Osteoblast (primary cell): Measurements from ENCODE around the gene HOXB5. TPM values are rescaled to one million over a fixed set of nuclear protein-coding genes. Genes with fewer than 3 reads are reported as not detected.

Experiments used
- DNase-seq: peaks from one replicate; pipeline ENCODE4 v3.0.0; 2011; ENCODE audit warnings: low spot score, mixed read lengths; ENCODE audit not compliant: insufficient read length; ENCODE audit errors: missing footprints
- H2AFZ ChIP-seq: 2 replicates; pipeline ENCODE4 v1.6.0; 2011; ENCODE audit warnings: mild to moderate bottlenecking, low read length
- H3K27ac ChIP-seq: 2 replicates; pipeline ENCODE4 v1.5.1; 2011; ENCODE audit warnings: mild to moderate bottlenecking, low read depth, low read length, moderate library complexity
- H3K27me3 ChIP-seq: 2 replicates; pipeline ENCODE4 v1.6.0; 2012; ENCODE audit warnings: mild to moderate bottlenecking, control low read depth, inconsistent platforms, low read length, moderate library complexity; ENCODE audit not compliant: insufficient read depth
- H3K36me3 ChIP-seq: 2 replicates; pipeline ENCODE4 v1.5.1; 2011; ENCODE audit warnings: mild to moderate bottlenecking, low read length, control low read depth, moderate library complexity; ENCODE audit not compliant: insufficient read depth
- H3K4me1 ChIP-seq: 2 replicates; pipeline ENCODE4 v1.5.1; 2011; ENCODE audit warnings: mild to moderate bottlenecking, low read length, control low read depth, moderate library complexity; ENCODE audit not compliant: insufficient read depth
- H3K4me2 ChIP-seq: 2 replicates; pipeline ENCODE4 v1.6.0; 2011; ENCODE audit warnings: mild to moderate bottlenecking, low read length; ENCODE audit not compliant: insufficient read depth
- H3K4me3 ChIP-seq: fragments of 200-600 bp; sonication (generic); 3 replicates; pipeline ENCODE4 v1.5.1; 2012; ENCODE audit warnings: mild to moderate bottlenecking, low read length, inconsistent platforms; ENCODE audit not compliant: insufficient read depth
- H3K79me2 ChIP-seq: 2 replicates; pipeline ENCODE4 v1.6.0; 2012; ENCODE audit warnings: mild to moderate bottlenecking, low read length, control low read depth, inconsistent platforms; ENCODE audit not compliant: insufficient read depth
- H3K9me3 ChIP-seq: 2 replicates; pipeline ENCODE4 v1.5.1; 2011; ENCODE audit warnings: low read depth, low read length, control low read depth
- H4K20me1 ChIP-seq: 2 replicates; pipeline ENCODE4 v1.6.0; 2012; ENCODE audit warnings: mild to moderate bottlenecking, low read length, control low read depth; ENCODE audit not compliant: insufficient read depth
- total RNA-seq: library from RNA; depleted of rRNA; stranded (reverse); fragments of >200 nt; gene quantifications from 2 replicates; pipeline ENCODE4 v1.2.3, GENCODE V29; 2012
- TF ChIP-seq, protein P1 (sequence below): IDR thresholded peaks from 2 replicates; pipeline ENCODE4 v1.5.1; 2011; ENCODE audit warnings: mild to moderate bottlenecking, low read depth, low read length, moderate library complexity; ENCODE audit errors: extremely low read depth

The HOXB5 gene
- total RNA-seq, 1 donor = not detected

DNA sequence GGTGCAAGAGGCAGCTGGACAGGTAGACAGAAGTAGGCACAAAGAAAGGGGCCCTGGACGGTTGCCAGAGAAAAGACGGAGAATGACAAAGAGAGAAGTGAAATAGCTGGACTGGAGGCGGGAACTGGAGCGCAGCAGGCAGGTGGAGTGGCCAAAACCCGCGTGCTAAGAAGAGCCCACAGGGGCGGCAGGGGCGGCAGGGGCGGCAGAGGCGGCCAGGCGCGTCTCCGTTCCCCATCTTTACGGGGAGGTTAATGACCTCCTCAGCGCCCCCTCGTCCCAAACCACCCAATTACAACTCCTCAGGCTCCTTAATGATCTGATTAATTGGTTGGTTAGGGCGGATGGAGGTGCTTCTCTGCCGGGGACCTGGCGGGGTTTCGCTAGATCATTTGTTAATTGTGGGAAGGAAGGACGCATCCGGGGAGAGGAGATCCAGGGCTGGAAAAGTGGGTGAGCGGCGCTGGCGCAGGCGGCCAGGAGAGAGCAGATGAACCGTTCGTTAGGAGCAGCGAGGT, 48.0 kb upstream of the HOXB5 start:
- peaks cover 100% of the 10 kb centered on the region for H3K27me3 ChIP-seq
- no peak overlapping the region for H3K27ac ChIP-seq
- H3K36me3 ChIP-seq = no peaks in the 10 kb centered on the region
- H2AFZ ChIP-seq = no peak overlapping the region
- H4K20me1 ChIP-seq = no peaks in the 10 kb centered on the region
- DNase-seq = peak; percentile 48
- no peaks in the 10 kb centered on the region for H3K79me2 ChIP-seq
- H3K9me3 ChIP-seq = no peaks in the 10 kb centered on the region
- H3K4me2 ChIP-seq = no peak overlapping the region
- TF ChIP-seq, protein P1, sequence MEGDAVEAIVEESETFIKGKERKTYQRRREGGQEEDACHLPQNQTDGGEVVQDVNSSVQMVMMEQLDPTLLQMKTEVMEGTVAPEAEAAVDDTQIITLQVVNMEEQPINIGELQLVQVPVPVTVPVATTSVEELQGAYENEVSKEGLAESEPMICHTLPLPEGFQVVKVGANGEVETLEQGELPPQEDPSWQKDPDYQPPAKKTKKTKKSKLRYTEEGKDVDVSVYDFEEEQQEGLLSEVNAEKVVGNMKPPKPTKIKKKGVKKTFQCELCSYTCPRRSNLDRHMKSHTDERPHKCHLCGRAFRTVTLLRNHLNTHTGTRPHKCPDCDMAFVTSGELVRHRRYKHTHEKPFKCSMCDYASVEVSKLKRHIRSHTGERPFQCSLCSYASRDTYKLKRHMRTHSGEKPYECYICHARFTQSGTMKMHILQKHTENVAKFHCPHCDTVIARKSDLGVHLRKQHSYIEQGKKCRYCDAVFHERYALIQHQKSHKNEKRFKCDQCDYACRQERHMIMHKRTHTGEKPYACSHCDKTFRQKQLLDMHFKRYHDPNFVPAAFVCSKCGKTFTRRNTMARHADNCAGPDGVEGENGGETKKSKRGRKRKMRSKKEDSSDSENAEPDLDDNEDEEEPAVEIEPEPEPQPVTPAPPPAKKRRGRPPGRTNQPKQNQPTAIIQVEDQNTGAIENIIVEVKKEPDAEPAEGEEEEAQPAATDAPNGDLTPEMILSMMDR = no peak
- no peak overlapping the region for H3K4me3 ChIP-seq
- H3K4me1 ChIP-seq = no peaks in the 10 kb centered on the region

DNA sequence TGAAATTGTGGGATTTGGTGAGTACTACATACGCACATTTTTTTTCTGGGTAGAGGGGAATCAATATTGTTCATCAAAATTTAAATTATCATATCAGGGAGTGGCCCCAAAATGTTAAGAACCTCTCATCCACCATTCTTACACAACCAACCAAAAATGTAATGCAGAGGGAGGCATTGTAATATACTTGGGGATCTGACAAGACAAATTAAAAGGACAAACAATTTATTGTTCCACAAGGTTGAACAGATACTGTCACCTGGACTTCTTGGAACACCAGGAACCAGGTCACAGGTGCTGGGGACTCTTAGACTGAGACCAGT, 47.2 kb upstream of the HOXB5 start:
- no peaks in the 10 kb centered on the region for H3K79me2 ChIP-seq
- no peaks in the 10 kb centered on the region for H3K4me1 ChIP-seq
- DNase-seq = peak; percentile 52
- no peaks in the 10 kb centered on the region for H3K9me3 ChIP-seq
- H4K20me1 ChIP-seq = no peaks in the 10 kb centered on the region
- H3K36me3 ChIP-seq = no peaks in the 10 kb centered on the region
- TF ChIP-seq, protein P1 = no peak
- H3K4me2 ChIP-seq = no peak overlapping the region
- no peak overlapping the region for H3K27ac ChIP-seq
- H2AFZ ChIP-seq = no peak overlapping the region
- no peak overlapping the region for H3K4me3 ChIP-seq
- peaks cover 100% of the 10 kb centered on the region for H3K27me3 ChIP-seq

DNA sequence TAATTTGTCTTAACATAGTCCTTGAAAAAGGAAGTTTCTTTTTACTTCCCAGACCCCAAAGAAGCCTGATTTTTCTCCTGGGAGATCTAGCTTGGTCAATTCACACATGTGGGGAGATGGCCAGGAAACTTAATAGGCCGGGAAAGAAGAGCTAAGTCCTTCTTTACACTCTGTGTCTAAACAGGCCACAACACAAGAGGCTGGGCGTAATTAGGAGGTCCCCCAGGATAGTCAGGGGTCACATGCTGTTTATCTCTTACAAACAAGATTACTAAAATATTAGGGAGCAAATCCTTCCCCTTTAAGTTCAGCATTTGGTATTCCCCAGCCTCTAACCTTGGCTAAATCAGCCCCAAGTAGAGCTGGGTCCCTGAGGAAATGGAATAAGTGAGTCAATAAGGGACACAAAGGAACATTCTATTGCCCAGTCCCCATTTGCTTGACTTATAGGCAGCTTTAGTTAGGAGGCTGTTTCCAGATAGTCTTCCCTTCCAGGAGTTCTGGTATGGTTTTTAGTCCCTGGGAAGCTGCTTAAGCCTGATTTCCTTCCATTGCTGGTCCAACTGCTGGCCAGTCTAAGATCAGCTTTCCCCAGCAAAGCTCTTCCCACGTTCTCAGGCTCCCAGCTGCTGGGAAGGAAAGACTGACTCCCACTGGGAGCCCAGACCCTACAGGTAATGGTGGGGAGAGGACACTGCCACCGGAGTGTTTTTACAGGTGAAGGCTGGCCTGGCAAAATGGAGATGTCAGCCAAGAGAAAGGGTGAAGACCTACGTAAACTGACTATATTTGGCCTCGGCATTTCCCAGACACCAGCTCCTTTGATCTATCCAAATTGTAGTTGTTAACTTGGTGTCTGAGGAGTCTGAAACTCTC, 46.6 kb upstream of the HOXB5 start:
- Histone ChIP-seq H3K9me3 (no peaks in the 10 kb centered on the region), H3K4me3 (no peak overlapping the region), H3K36me3 (no peaks in the 10 kb centered on the region), H3K4me2 (no peak overlapping the region), H4K20me1 (no peaks in the 10 kb centered on the region), H3K79me2 (no peaks in the 10 kb centered on the region), H3K27me3 (peaks cover 100% of the 10 kb centered on the region), H3K27ac (no peak overlapping the region), H2AFZ (no peak overlapping the region), H3K4me1 (no peaks in the 10 kb centered on the region)
- peak; percentile 63 for DNase-seq
- TF ChIP-seq, protein P1 = no peak

- Histone ChIP-seq H3K4me3 (no peak overlapping the region), H3K4me1 (no peaks in the 10 kb centered on the region), H3K79me2 (no peaks in the 10 kb centered on the region), H4K20me1 (no peaks in the 10 kb centered on the region), H2AFZ (no peak overlapping the region), H3K27me3 (peaks cover 100% of the 10 kb centered on the region), H3K4me2 (no peak overlapping the region), H3K9me3 (no peaks in the 10 kb centered on the region), H3K27ac (no peak overlapping the region), H3K36me3 (no peaks in the 10 kb centered on the region)
- TF ChIP-seq, protein P1 = no peak
- DNase-seq = peak; percentile 11
Observed at GRCh38 chr17:48639136-48639535, 45.6 kb upstream of the HOXB5 start.
